NCI-H510A (cell line): ENCODE data around the gene SPINDOC.

Experiments used
- DNase-seq: peaks from one replicate; lab custom pipeline; 2025; lab: John Stamatoyannopoulos, UW

Gene SPINDOC

DNA sequence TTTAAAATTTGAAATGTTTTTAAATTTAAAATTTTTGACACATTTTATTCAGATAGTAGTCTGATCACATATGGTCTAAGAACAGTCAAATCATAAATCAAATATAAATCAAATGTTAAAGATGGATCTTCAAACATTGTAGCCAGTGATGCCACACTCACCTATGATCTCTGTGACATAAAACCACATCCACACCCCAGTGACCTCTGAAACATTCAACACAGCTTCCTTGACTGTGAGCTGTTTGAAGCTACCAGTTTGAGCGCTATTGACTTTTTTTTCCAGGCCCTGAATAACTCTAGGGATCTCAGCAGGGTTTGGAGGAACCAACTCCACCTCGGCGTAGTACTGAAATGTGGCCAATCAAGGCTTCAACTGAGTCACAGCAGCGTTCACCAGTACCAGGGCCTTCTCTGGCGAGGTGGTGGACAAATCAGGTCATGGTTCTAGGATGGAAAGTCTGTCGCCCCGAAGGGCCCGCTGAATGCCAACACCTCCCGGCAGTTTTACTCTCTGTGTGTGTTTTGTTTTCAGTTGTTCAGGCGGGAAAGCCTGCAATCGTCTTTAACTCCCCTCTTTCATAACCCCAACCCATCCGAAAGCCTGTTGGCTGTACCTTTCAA lies 21.4 kb downstream of the SPINDOC start:
- no peak for DNase-seq

DNA sequence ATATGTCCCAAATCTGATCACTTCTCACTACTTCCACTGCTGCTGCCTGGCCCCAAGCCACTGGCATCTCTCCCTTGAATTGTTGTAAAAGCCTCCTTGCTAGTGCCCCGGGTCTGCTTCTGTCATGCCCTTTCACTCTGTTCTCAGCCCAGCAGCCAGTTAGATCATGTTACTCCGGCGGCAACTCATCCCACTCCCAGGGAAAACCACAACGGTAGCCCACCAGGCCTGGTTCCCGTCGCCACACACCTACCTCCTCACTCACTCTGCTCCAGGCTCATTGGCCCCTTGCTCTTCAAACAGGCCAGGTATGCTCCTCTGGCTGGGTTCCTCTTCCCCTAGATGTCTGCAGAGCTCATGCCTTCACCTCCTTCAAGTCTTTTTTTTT lies 21.9 kb downstream of the SPINDOC start:
- DNase-seq, result no peak

DNA sequence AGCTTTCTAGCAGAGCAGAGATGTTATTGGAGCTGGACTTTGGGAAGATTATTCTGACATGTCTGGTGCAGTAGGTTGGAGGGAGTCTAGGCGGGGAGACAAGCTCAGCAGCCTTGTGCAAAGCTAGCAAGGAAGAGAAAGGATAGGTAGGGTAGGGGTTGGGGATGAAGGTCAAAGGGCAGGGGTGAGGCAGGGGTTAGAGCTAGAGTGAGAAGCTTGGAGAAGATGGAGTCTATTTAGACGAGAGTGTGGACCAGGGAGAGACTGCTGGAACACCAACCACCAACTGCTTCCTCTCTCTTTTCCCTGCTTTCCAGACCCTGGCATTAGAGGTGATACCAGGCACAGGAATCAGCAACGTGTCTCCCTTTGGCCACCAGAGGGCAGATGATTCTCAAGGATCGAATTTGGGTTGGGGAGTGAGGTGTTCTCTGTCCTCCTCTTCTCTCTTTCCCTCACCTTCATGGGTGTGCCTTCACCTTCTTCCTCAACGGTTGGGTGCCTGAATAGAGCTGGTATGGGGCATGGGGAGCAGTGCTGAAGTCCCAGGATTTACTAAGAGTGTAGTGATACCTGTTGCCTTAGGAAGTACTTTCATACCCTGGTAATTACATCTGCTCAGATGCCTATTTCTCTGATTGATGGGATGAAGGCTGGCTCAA lies 23.9 kb downstream of the SPINDOC start:
- peak; percentile 49 for DNase-seq

DNA sequence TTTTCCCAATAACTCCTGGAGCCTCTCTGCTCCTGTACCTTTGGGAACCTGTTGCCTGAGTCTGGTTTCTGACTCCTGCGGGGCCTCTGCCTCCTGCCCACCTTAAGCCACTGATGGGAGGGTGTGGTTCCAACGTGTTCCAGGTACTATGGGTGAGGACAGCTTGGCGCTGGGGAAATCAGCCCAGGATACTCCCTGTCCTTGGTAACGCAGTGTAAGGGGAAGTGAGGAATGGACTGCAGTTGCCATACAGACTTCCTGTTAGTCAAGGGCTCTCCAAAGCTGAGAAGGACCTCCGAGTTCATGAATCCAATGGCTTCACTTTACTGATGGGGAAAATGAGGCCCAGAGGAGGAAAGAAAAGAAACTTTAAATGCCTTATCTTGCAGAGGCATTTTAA lies 24.5 kb downstream of the SPINDOC start:
- DNase-seq, result no peak

DNA sequence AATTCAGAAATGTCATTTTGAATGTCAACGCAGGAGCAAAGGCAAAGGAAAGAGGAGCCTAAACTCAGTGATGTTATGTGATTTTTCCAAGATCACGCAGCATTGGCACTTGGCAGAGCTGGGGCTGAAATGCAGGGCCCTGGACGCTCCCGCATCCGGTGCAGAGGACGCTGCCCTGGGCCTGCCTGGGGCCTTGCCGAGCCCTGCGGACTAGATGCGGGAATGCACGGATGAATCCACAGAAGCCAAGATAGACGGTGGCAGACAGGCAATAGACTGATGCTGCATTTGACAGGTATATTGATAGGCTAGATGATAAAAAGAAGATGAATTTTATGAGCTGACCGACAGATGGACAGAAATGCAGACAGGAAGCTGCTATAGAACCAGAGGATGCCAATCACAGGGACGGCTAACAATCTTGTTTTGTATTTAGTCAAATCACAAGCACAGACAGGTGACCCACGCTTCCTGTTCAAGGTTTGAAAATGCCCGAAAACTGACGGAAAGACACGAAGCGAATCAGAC lies 25.0 kb downstream of the SPINDOC start:
- DNase-seq, result no peak

DNA sequence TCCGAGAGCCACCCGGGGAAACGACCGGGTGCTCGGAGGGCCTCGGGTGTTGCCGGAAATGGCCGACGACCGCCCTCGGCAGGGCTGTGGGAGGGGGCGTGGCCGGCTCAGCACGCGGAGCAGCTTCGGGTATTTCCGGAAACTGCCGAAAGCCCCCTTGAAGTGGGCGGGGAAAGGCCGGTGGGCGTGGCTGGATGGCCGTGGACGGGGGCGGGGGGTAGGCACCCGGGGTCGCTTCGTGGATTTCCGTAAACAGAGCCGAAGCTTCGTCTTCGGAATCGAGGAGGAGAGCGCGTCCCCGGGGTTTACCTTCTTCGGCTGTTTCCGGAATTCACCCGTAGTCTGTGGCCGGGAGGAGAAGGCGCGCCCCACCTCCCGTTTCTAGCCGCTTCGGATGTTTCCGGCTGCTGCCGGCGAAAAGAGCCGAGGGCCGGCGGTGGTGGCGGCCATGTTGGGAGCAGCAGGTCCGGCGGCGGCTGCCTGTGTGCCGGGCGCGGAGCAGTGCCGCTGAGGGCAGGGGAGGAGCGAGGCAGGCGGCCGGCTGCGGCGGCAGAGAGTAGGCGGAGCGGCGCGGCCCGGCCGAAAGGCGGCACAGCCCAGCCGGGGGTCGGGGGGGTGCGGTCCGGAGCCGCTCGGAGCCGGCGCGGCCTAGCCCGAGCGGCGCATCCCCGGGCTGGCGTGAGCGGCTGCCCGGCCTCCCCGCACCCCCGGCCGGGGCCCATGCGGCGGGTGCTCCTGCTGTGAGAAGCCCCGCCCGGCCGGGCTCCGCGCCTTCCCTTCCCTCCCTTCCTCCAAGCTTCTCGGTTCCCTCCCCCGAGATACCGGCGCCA lies 25.6 kb downstream of the SPINDOC start, which contains the start of gene MARK2:
Gene MARK2 (plus strand): TSS at position 433 of the 830 bp plus-strand sequence. CDS start 397 bp downstream, at position 830.
- DNase-seq, result peak; percentile 98

DNA sequence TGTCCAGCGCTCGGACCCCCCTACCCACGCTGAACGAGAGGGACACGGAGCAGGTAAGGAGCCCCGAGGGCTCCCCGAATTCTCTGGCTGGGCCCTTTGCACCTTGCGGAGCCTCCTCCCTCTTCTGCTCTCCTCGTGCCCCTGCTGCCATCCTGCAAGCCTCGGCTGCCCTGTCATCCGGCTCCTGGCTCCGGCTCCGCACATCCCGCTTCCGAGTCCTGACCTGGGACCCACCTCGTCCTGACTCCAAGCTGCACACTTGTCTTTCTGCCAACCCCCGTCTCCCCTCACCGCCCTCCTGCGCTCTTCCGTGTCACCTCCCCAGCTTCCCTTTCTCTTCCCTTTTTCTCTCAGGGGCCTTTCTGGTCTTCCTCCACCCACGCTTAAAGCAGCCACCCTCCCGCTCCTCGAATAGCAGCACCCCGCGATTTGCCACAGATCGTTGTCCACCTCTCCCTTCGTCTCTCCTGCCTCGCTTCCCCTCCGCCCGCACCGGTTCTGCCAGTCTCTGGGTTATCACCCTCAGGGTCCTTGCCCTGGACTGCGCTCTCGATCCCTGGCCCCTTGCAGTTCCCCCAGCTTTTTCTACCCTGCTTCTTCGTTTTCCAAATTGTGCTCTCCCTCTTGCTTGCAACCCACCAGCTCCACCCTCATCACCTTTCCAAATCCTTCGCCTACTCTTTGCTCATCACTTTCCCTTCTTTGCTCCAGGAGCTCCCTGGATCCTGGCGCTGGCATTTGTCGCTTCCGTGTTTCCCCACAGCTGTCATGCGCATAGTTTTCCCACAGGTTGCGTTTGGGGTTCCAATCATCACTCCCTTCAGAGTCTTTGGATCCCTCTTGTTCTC lies 26.5 kb downstream of the SPINDOC start:
- DNase-seq, result no peak

DNA sequence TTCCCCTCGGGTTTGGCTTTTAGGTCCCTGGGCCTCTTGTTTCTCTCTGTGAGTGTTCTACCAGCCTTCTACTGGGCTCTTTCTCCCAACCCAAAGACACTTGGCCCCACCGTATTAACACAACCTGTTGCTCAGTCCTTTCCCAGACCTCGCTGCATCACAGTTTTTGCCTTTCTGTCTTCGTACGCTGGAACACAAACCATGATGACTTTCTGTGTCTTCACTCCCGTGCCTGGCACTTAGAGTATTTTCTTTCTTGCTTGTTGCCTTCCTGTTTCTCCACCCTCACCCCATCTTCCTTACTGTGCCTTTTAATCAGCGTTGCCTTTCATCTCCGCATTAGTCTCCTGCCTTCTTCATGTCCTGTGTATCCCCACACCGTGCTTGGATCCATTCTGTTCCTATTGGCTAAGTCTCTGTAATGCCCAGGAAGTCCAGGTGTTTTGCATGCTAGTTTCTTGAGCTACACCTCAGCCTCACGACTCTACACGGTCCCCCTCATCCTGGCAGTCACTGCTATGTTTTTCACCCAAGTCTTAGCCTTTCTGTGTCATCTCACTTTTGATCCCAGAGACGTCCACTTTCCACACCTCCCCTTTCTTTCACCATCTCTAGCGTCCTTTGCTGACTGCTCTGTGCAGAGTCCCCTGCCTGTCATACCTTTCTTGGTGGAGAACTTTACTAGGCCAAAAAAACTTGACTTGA lies 27.3 kb downstream of the SPINDOC start:
- DNase-seq, result no peak

DNA sequence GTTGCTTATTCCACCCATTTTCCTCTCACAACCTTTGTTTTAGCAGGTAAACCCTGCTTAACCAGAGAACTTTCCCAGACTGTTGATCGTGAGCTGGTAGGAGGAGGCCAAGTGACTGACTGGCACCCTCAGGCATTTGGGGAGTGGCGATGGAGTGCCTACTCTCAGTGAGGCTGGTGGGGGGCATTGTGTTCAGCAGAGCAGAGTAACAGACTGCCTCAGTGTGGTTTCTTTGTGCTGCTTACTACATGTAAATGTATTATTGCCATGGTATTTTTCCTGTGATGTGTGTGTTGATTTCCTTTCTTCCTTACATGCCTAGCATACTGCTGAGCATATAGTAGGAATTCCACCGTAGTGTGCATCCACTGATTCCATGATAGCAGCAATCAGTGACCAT lies 28.3 kb downstream of the SPINDOC start:
- no peak for DNase-seq

DNA sequence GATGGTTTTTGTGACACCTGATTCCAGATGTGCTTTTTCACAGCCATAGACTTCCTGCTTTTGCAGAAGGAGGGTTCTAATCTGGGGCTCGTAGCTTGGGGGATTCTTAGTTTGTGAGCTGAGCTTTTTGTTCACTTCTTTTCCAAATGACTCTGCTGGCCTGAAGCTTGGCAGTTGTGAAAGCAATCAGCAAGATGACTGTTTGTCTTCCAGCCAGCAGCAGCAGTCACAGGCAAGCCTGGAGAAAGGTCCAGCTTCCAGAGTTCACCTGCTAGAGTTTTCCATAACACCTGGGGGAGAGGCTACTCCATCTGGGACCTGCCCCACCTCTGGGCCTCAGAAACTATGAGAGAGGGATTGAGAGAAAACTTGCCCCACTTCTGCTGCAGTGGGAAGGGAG lies 29.8 kb downstream of the SPINDOC start:
- DNase-seq, result no peak

DNA sequence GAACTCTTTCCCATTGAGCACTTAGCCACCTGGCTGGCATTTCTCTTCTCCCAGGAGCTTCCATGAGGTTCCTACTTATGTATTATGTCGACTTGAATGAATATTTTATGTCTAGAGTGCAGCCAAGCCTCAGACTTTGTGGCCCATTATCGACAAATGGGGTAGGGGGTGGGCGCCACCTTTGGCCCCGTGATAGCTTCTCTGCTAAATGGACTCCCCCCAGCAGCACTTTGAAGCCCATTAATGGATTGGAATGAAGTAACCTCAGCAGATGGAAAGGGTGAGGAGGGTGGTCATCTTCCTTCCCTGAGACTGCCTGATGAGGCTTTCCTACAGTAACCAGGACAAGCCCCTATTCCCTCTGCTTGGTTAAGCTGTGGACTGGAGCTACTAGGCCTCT lies 31.6 kb downstream of the SPINDOC start:
- DNase-seq, result no peak

DNA sequence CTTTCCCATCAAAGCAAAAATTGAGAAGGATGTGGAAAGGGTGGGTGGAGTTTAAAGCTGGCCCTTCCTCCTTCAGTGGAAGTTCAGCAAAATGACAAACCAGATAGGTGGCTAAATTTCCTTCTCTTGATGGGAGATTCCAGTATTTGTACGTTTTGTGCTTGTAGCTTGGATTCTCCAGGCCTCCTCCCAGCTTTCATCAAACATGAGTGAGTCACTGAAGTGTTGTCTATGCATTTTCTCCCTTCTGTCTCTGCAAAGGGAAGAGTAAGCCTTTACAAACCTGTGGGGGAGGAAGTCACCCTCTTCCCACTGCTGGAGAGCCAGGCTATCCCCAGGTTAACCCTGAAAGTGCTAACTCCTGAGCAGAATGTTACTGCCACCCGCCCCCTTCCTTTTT lies 32.0 kb downstream of the SPINDOC start:
- no peak for DNase-seq

DNA sequence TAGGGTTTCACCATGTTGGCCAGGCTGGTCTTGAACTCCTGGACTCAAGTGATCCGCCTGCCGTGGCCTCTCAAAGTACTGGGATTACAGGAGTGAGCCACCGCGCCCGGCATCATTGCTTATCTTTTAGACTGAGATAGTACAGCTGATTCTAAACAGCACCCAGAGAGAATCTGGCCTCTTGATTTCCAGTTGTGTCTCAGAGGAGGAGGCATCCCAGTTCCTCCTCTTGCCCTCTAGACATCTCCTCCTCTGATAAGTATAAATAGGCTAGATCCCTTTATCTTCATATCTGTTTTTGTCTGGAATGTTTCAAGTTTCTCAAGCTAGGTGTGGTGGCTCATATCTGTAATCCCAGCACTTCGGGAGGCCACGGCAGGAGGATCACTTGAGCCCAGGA lies 32.7 kb downstream of the SPINDOC start:
- no peak for DNase-seq

DNA sequence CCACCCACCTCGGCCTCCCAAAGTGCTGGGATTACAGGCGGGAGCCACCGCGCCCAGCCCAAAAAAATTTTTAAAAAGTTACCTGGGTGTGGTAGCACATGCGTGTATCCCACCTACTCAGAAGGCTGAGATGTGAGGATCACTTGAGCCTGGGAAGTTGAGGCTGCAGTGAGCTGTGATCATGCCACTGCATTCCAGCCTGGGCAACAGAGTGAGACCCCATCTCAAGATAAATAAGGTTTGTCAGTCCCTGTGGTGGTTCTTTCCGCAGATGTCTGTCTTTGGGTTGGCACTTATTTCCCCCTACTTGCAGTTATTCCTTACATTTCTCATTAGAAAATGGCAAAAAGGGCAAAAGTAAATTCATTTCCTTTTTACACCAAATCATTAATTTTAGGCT lies 33.6 kb downstream of the SPINDOC start:
- no peak for DNase-seq

DNA sequence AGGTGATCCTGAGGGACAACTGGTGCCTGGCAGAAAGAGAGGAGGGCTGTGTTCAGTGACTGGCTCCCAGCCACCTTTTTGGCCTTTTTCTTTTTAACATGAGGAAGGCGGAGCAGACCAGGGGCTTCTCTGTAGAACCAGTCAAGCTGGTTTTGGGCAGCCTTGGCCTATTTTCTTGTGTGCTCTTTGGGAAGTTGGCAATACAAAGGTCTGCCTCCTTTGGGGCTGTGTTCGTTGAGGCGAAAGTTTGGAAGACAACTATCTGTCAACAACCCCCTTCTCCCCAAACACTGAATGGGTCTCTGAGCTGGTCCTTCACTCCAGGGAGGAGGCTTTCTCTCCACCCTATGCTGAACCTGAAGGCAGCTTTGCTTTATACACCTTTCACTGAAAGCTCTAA lies 34.1 kb downstream of the SPINDOC start:
- no peak for DNase-seq

DNA sequence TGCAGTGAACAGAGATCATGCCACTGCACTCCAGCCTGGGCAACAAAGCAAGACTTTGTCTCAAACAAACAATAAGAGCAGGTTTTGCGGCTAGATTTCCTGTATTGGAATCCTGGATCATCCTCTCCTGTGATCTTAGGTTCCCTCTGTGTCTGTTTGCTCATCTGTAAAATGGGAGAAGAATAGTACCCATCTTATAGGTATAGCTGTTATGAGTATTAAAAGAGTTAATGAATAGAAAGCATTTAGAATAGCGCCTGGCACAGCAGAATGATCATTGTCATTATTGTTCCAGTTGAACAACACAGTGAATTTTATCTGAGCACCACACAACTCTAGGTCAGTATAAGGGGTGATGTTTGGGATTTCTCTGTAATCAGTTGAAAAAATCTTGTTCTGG lies 36.4 kb downstream of the SPINDOC start:
- DNase-seq, result no peak

DNA sequence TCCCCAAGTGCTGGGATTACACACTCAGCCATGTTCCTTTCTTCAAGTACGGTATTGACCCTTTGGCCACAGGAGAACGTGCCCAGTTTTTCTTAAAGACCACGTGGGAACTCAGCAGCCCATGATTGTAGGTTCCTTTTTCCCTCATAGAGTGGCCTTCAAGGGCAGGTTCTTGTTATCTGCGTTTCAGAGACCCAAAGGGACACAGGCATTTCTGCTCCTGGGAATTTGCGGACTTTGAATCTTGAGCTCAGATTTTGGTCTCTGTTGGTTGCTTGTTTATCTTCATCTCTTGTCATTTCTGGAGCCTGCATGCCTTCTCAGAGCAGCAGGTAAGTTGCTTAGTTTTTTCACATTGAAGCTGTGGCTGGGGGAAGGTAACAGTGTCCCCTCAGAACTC lies 37.7 kb downstream of the SPINDOC start:
- no peak for DNase-seq

DNA sequence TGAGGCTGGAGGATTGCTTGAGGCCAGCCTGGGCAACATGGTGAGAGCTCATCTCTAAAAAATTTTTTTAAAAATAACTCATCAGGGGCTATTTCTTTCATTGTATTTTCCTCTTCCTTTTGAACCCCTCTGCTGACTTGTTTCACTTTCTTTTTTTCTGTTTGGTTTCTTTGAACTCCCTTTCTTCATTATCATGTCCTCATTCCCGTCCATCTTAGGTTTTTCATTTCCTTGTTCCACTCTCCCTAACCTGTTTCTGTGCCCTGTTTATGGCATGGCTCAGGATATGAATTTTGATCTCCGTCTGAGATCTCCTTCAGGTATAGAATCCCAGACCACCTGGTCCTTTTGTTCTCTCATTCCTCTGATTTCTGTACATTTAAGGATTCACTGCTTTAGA lies 38.1 kb downstream of the SPINDOC start:
- DNase-seq, result no peak

DNA sequence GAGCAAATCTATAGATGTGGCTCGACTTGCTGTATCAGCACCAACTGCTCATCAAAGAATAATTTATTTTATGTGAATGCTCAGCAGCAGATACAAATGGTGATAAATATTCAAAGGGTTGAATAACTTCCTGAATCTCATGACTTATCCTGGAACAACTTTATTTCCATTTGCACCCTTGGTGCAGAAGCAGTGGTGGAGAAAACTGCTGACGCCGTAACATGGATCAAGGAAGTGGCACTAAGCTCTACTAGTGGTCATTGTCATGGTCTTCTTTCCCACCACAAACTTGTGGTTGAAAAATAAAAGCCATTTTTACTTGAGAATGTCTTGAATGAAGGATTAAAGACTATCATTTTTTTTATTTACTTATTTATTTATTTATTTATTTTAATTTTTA lies 40.2 kb downstream of the SPINDOC start:
- DNase-seq, result no peak

DNA sequence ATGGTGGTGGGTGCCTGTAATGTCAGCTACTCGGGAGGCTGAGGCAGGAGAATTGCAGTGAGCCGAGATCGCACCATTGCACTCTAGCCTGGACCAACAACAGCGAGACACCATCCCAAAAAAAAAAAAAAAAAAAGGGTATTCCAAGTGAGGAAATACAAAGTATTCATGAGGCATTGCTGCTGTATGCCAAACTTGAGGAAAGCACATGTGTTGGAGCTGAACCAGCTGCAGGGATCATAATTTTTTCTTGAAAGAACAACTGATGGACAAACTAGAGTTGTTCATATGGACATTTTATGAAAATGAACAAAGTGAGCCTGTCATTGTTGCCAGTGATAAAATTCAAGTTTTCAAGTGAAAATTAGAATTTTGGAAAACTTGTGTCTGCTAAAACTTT lies 41.4 kb downstream of the SPINDOC start:
- DNase-seq, result no peak

DNA sequence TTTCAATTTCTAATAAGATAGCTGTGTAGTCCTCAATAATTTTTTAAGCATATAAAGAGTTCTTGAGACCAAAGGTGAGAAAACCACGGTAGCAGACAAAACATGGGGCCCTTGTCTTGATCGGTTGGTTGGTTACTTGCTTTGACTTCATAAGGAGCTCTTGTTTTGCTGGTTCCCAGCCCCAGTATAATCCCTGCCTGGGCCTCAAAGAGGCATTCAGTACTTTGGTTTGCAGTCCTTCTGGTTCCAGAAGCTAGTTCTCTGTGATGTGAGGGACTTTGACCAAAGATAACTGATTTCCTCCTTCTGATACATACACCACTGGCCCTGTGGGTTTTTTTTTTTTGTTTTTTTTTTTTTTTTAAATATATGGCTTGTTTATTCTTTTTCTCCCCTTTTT lies 42.7 kb downstream of the SPINDOC start:
- DNase-seq, result no peak
